ENCODE measurements around the gene CDC42. TPM values are rescaled to one million over a fixed set of nuclear protein-coding genes. Genes with fewer than 3 reads are reported as not detected.

Gene CDC42
- total RNA-seq, 1 experiment from 2014 or later: 323 TPM

DNA sequence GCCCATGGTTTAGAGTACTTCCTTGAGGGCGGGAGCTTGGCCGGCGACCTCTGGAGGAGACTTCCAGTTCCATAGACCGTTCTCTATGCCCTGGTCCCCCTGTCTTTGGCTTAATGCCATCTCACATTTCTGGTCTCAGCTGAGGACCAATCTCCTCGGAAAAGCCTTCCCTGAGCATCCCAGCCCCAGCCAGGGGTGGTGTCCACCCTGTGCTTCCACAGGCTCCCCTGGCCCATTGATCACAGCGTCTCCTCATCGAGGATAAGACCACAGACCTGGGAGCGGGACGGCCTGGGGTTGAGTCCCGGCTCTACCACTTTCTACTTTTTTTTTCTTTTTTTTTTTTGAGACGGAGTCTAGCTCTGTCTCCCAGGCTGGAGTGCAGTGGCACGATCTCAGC lies 75.9 kb downstream of the CDC42 start:
- no peak for DNase-seq (ENCODE audit: low read depth)

DNA sequence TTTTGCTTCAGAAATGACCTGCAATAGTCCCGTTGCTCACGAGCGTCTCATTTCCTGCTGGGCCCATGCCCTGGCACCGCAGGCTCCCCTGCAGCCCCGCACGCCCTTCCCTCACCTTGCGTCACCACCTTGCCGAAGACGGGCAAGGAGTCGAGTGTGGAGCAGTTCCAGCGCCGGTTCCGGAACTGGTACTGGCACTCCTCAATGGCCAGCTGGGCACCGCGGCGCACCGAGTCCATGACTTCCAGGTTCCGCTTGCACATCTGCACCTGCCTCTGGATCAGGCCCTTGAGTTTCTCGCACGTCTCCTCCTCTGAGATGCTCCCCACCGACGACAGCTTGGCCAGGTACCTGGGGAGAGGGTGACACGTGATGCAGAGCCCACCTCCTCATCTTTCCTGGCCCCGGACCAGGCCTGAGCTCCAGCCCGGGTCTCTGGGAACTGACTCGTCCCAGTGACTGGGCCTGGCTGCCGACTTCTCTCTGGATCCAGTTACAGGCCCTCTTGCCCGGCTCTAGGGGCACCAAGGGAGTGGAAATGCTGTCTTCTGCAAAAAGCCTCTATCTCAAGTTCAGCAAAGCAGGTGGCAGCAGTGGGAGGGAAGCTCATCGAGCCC lies 77.1 kb downstream of the CDC42 start:
- DNase-seq (ENCODE audit: low read depth): no peak

DNA sequence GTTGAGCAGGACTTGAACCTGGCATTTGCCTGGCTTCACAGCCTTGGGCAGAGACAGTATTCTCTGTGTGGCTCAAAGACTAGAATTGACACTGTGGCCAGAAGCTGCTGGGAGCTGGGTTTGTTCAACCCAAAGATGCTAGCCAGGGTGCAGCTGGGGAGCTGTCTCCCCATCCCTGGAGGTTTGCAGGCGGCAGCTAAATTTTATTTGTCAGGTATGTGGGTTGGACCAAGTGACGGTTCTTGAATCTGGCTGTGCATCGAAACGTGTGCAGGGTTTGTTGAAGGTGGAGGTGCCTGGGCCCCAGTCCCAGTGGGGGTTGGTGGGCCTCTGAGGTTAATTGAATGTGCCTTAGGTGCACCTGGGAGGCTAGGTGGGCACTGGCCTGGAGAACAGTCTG lies 78.6 kb downstream of the CDC42 start:
- DNase-seq (ENCODE audit: low read depth): no peak

DNA sequence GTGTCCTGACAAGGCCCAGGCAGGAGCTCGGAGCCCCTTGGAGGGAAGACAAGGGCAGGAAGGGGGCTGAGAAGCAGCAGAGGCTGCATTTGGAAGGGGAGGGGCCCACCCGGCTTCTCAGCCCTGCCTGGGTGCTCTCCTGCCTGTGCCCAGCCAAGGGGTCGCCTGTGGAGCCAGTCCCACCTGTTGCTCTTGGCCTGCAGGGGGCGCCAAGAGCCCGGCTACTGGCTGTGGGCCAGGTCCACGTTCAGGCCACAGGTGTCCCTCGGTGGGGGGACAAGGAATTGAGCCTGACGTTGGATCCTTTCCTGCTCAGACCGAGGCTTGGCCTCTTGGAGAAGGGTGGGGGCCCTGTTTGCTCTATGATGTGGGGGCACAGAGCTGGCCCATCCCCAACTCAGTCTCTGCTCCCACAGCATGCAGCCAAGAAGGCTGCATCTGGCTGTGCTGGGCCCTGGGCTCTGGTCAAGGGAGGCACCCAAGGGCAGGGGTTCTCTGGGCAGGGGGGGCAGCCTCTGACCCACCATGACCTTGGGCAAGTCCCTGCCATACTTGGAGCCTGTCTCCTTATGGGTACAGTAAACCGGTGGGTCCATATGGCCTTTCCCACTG lies 79.5 kb downstream of the CDC42 start:
- no peak for DNase-seq (ENCODE audit: low read depth)

DNA sequence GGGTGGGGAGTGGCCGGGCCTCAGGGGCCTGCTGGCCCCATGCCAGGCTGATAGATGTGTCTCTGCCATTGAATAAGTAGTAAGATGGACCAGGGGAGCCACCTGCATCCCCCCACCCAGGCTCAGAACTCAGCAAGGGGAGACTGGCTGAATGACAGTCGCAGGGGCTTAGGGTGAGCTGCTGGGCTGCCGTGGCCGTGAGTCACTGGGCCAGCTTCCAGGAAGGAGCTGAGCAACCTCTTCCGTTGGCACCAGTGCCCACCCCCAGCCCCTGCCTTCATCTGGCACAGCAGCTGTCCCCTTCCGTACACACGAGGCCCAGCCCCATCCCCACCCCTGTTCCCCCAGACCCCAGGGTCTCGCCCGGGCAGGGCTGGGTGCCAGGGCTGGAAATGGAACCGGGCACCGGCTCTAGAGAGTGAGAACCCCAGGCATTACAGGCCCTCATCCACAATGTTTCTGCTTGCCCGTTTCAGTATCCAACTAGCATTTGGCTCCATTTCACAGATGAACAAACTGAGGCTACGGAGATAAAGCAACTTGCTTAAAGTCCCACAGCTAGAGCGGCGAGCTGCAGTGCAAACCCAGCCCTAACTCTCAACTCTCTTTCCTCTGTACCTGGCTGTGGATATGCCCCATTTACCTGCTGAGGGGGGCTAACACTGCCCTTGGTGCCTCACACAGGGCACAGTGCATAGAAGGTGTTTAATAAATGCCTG lies 80.2 kb downstream of the CDC42 start:
- DNase-seq (ENCODE audit: low read depth): peak; percentile 84

DNA sequence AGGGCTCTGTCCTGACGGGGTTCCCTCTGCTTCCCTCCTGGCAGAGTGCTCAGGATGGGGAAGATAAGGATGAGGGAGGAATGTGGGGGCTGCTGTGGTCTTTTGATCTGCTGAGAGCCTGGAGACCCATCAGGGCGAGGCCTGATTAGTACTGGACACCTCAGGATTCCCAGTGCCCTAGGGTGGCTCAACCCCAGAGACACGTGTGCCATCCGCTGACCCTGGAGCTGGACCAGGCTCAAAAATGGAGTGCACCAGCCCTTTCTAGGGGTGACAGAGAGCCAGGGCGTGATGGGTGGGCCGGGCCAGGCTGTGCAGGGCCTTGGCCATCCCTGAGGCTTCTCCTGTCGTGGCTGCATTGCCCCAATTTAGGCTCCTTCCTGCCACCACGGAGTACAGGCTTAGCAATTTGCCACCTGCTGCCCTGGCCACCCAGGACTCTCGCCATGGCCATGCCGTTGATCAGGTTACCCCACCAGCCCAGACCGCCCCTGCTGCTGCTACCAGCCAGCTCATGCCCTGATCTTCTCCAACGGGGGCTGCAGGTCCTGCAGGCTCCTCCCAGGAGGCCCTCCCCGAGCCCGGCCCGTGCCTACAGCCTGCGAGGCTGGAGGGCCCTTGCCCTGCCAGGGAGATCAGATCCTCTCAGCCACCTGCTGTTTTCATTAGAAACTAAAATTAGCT lies 80.9 kb downstream of the CDC42 start:
- DNase-seq (ENCODE audit: low read depth): no peak

DNA sequence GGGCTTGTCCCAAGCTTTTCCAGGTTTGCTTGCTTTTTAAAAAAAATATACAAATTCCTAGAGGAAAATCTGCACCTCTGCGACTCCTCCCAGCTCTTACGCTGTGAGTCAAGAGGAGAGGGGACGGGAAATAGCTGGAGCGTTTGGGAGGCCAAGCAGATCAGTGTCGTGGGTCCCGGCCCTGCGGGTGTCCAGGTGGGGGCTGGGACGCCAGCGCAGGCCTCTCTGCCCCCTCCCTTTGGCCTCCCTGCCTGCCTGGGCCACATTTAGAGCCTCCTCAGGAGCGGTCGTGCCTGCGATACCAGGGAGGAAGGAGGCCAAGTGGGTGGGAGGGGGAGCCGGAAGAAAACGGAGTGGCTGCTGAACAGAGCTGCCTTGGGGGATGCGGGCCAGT lies 81.4 kb downstream of the CDC42 start:
- DNase-seq (ENCODE audit: low read depth): no peak

DNA sequence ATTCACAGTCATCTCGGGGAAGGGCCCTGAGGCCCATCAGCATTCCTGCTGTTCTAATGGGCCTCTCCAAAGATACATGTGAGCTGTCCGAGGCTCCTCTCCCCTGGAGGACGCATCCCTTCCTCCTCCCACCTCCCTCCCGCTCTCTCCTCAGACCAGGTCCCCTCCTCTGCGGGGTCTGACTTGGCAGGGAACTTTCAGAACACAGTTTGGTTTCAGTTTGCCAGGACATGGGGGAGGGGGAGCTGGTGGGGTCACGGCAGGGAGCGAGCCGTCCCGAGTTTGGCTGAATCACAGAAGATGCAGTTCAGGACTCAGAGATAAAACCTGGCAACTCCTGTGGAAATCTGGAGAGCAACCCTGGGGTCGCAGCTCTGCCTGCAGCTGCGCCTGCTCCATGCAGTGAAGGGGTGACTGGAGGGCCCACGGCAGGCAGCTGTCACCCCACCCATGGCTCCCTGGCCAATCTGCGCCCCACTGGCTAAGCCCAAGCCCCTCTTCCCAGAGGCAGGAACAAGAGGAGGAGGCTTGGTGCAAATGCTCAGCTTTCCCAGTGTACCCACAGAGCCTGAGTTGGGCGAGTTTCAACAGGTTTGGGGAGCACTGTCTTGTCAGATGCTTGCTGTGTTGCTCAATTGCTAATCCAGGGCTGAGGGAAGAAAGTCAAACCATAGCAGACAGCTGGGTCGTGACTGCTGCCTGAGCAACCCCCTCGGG lies 84.7 kb downstream of the CDC42 start:
- peak; percentile 38 for DNase-seq (ENCODE audit: low read depth)

DNA sequence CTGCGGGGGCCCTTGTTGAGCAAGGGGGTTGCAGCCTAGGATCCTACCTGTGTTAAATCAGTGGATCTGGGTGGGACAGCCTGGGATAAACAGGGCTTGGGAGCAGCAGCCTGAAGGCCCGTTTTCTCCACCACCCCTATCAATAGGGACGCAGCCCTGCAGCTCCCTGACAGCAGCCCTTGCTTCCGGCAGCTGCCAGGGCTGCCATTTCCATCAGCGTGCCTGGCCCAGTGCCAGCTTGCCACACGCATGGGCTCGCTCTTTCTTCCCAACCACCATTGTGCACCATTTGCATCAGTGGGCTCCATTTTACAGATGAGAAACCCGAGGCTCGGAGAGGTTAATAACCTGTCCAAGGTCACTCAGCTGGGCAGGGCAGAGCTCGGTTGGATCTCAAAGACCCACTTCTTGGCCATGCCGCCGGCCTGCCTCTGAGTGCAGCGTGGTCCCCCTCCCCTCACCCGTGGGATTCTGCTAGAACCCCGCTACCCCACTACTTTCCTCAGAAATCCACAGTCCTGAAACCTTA lies 86.6 kb downstream of the CDC42 start:
- DNase-seq (ENCODE audit: low read depth): no peak

DNA sequence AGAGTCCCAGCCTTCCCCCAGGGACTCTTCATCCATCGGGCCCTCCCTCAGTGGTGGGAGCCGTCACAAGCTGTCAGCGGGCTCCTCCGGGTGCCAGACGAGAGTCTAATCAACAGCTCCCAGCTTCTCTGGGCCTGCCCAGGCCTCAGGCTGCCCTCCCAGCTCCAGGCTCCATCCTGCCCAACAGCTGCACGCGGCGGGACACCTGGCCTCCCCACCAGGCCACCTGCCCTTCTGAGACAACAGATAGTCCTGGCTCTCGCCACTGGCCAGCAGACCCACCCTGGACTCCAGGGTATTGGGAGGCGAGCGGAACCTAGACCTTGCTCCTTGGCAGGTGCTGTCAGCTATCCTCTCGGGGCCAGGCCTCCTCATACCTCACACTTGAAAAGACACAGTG lies 87.3 kb downstream of the CDC42 start:
- DNase-seq (ENCODE audit: low read depth): no peak

Other genes with a start within 250 kb of the CDC42 start
- gene LDLRAD2, start 240.4 kb upstream of the CDC42 start, total RNA-seq (2014; rRNA removed): not detected in 2 replicates
- 106 and 143 TPM in 2 replicates for gene HSPG2, start 115.4 kb upstream of the CDC42 start, total RNA-seq (2014; rRNA removed)
- gene CELA3B, start 75.7 kb upstream of the CDC42 start, total RNA-seq (2014; rRNA removed): not detected in 2 replicates
- gene CELA3A, start 51.1 kb upstream of the CDC42 start, total RNA-seq (2014; rRNA removed): not detected in 2 replicates
- not detected in 2 replicates for gene WNT4, start 90.4 kb downstream of the CDC42 start, total RNA-seq (2014; rRNA removed)